HEK293 (cell line): Measurements from ENCODE around the gene OLFM2.
A peak's percentile ranks its signal among the peaks of the same experiment; 100 is the strongest.

ENCODE experiments used
- CTCF ChIA-PET: fragments of 350-600 bp; formaldehyde crosslinking; extraction: SDS; loops from one replicate; lab custom pipeline; 2021; ENCODE audit warnings: antibody characterized with exemption; lab: Yijun Ruan, JAX
- POLR2A ChIA-PET: fragments of 300-600 bp; formaldehyde crosslinking; extraction: SDS; loops from one replicate; lab custom pipeline; 2020; ENCODE audit warnings: antibody characterized with exemption, inconsistent platforms; lab: Yijun Ruan, JAX
- H3K27ac ChIP-seq: fragments of 200-500 bp; sonication (Bioruptor generic); 2 replicates; pipeline ENCODE4 v1.5.1; 2014; ENCODE audit warnings: low read depth, low read length, control low read depth, inconsistent platforms; ENCODE audit errors: extremely low read depth
- H3K36me3 ChIP-seq, 2 experiments: fragments of 200-500 bp in 1 of 2; sonication (Bioruptor generic) in 1 of 2; 1 replicate in 1 of 2; 2 replicates in 1 of 2; pipeline ENCODE4 v1.5.1; 2014 to 2017; ENCODE audit warnings: inconsistent platforms in 2 of 2, low read length in 2 of 2; ENCODE audit not compliant: control insufficient read depth in 2 of 2, insufficient read depth in 1 of 2
- H3K4me1 ChIP-seq: fragments of 200-500 bp; sonication (Bioruptor generic); 2 replicates; pipeline ENCODE4 v1.5.1; 2014; ENCODE audit warnings: mild to moderate bottlenecking, low read length, inconsistent platforms; ENCODE audit not compliant: control insufficient read depth, insufficient read depth
- H3K4me3 ChIP-seq: 2 replicates; pipeline ENCODE4 v1.5.1; 2011; ENCODE audit warnings: low read depth, mild to moderate bottlenecking, control low read depth, low read length, moderate library complexity
- H3K9me3 ChIP-seq: fragments of 200-500 bp; sonication (Bioruptor generic); 2 replicates; pipeline ENCODE4 v1.5.1; 2014; ENCODE audit warnings: low read depth, low read length, inconsistent platforms; ENCODE audit not compliant: control insufficient read depth, insufficient read depth
- EGR2 ChIP-seq: fragments of 450-650 bp; formaldehyde crosslinking; IDR thresholded peaks from 2 replicates; pipeline ENCODE4 v1.5.1; 2016; ENCODE audit warnings: low read depth, missing biosample characterization, missing genetic modification characterization
- KLF1 ChIP-seq: fragments of 450-650 bp; formaldehyde crosslinking; IDR thresholded peaks from 2 replicates; pipeline ENCODE4 v1.5.1; 2016; ENCODE audit warnings: missing biosample characterization, missing genetic modification characterization
- KLF17 ChIP-seq: fragments of 450-650 bp; formaldehyde crosslinking; IDR thresholded peaks from 2 replicates; pipeline ENCODE4 v1.5.1; 2016; ENCODE audit warnings: missing biosample characterization, missing genetic modification characterization
- MEIS1 ChIP-seq: sonication (generic); formaldehyde crosslinking; IDR thresholded peaks from 2 replicates; pipeline ENCODE4 v1.8.1; 2022; ENCODE audit warnings: missing genetic modification reagents, mild to moderate bottlenecking, borderline replicate concordance
- MZF1 ChIP-seq: fragments of 450-650 bp; formaldehyde crosslinking; IDR thresholded peaks from 2 replicates; pipeline ENCODE4 v1.5.1; 2017; ENCODE audit warnings: missing biosample characterization, missing genetic modification characterization, borderline replicate concordance
- OSR2 ChIP-seq: fragments of 450-650 bp; formaldehyde crosslinking; IDR thresholded peaks from 2 replicates; pipeline ENCODE4 v1.5.1; 2016; ENCODE audit warnings: missing biosample characterization, missing genetic modification characterization
- SCRT2 ChIP-seq: fragments of 450-650 bp; formaldehyde crosslinking; IDR thresholded peaks from 2 replicates; pipeline ENCODE4 v1.5.1; 2016; ENCODE audit warnings: missing biosample characterization, missing genetic modification characterization
- SP7 ChIP-seq: fragments of 450-650 bp; formaldehyde crosslinking; IDR thresholded peaks from 2 replicates; pipeline ENCODE4 v1.5.1; 2016; ENCODE audit warnings: missing biosample characterization, missing genetic modification characterization
- ZBTB10 ChIP-seq: fragments of 450-650 bp; formaldehyde crosslinking; IDR thresholded peaks from 2 replicates; pipeline ENCODE4 v1.5.1; 2016; ENCODE audit warnings: missing biosample characterization, missing genetic modification characterization
- ZFHX2 ChIP-seq: fragments of 450-650 bp; formaldehyde crosslinking; conservative IDR thresholded peaks from 2 replicates; pipeline ENCODE4 v1.5.1; 2016; ENCODE audit warnings: missing biosample characterization, missing genetic modification characterization
- ZNF121 ChIP-seq: fragments of 450-650 bp; formaldehyde crosslinking; IDR thresholded peaks from 2 replicates; pipeline ENCODE4 v1.5.1; 2016; ENCODE audit warnings: missing biosample characterization, missing genetic modification characterization
- ZNF169 ChIP-seq: fragments of 450-650 bp; formaldehyde crosslinking; IDR thresholded peaks from 2 replicates; pipeline ENCODE4 v1.5.1; 2016; ENCODE audit warnings: missing biosample characterization, missing genetic modification characterization
- ZNF2 ChIP-seq: fragments of 450-650 bp; formaldehyde crosslinking; IDR thresholded peaks from 2 replicates; pipeline ENCODE4 v1.5.1; 2016; ENCODE audit warnings: missing biosample characterization, missing genetic modification characterization
- ZNF341 ChIP-seq: fragments of 450-650 bp; formaldehyde crosslinking; IDR thresholded peaks from 2 replicates; pipeline ENCODE4; 2016; ENCODE audit warnings: low read depth, missing biosample characterization, missing genetic modification characterization
- ZNF521 ChIP-seq: fragments of 450-650 bp; formaldehyde crosslinking; IDR thresholded peaks from 2 replicates; pipeline ENCODE4 v1.5.1; 2017; ENCODE audit warnings: missing biosample characterization, mild to moderate bottlenecking, missing genetic modification characterization
- ZNF561 ChIP-seq: fragments of 450-650 bp; IDR thresholded peaks from 2 replicates; pipeline ENCODE4 v1.5.1; 2018; ENCODE audit warnings: missing biosample characterization, missing genetic modification characterization, borderline replicate concordance
- ZNF596 ChIP-seq: fragments of 450-650 bp; IDR thresholded peaks from 2 replicates; pipeline ENCODE4 v1.5.0; 2018; ENCODE audit warnings: missing biosample characterization, mild to moderate bottlenecking, missing genetic modification characterization, moderate library complexity
- ZNF747 ChIP-seq: fragments of 450-650 bp; formaldehyde crosslinking; IDR thresholded peaks from 2 replicates; pipeline ENCODE4 v1.5.1; 2016; ENCODE audit warnings: missing biosample characterization, missing genetic modification characterization
- ZNF76 ChIP-seq: fragments of 450-650 bp; formaldehyde crosslinking; IDR thresholded peaks from 2 replicates; pipeline ENCODE4; 2016; ENCODE audit warnings: low read depth, missing biosample characterization, missing genetic modification characterization, borderline replicate concordance

The OLFM2 gene

DNA sequence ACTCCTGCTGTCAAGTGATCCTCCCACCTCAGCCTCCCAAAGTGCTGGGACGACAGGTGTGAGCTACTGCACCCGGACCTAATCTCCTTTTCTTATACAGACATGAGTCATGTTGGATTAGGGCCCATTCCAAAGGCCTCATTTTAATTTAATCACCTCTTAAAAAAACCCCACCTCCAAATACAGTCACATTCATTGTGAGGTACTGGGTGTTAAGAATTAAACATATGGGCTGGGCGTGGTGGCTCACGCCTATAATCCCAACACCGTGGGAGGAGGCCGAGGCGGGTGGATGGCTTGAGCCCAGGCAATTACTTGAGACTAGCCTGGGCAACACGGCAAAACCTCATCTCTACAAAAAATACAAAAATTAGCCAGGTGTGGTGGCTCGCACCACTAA is 54.6 kb downstream of the OLFM2 start:
- H3K9me3 ChIP-seq = no peaks in the 10 kb centered on the region
- no peaks in the 10 kb centered on the region for H3K36me3 ChIP-seq
- TF ChIP-seq ZNF169 (tag by site-specific recombination) = peak; percentile 62; the same call in 1 of the 2 replicates
- peak; percentile 98 for TF ChIP-seq KLF1 (tag by site-specific recombination)
- TF ChIP-seq ZNF341 (tag by site-specific recombination) = no peak
- peak; percentile 67; the same call in 1 of the 2 replicates for TF ChIP-seq KLF17 (tag by site-specific recombination)
- TF ChIP-seq ZBTB10 (tag by site-specific recombination) = no peak
- peak; percentile 65; the same call in 1 of the 2 replicates for TF ChIP-seq OSR2 (tag by site-specific recombination)
- TF ChIP-seq ZNF596 = no peak
- peak; percentile 84 for TF ChIP-seq EGR2 (tag by site-specific recombination)
- TF ChIP-seq ZFHX2 (tag by site-specific recombination) = peak; percentile 86
- no peak for TF ChIP-seq ZNF76 (tag by site-specific recombination)
- TF ChIP-seq ZNF521 (tag by site-specific recombination) = no peak
- peak; percentile 45; the same call in 1 of the 2 replicates for TF ChIP-seq SP7 (tag by site-specific recombination)
- TF ChIP-seq ZNF2 = no peak
- TF ChIP-seq MZF1 = no peak
- no peaks in the 10 kb centered on the region for H3K4me1 ChIP-seq
- no peak overlapping the region for H3K27ac ChIP-seq
- H3K4me3 ChIP-seq = no peak overlapping the region
- CTCF ChIA-PET = interaction anchor here (0.6 to 1.1 kb wide), 3 partner anchors 8 to 207 kb away, joined by 3 to 6 read pairs (median 4); no protein-coding TSS in a partner anchor
- POLR2A ChIA-PET = interaction anchor here (0.6 to 0.7 kb wide), 2 partner anchors 21 to 23 kb away, joined by 3 to 4 read pairs; no protein-coding TSS in a partner anchor

DNA sequence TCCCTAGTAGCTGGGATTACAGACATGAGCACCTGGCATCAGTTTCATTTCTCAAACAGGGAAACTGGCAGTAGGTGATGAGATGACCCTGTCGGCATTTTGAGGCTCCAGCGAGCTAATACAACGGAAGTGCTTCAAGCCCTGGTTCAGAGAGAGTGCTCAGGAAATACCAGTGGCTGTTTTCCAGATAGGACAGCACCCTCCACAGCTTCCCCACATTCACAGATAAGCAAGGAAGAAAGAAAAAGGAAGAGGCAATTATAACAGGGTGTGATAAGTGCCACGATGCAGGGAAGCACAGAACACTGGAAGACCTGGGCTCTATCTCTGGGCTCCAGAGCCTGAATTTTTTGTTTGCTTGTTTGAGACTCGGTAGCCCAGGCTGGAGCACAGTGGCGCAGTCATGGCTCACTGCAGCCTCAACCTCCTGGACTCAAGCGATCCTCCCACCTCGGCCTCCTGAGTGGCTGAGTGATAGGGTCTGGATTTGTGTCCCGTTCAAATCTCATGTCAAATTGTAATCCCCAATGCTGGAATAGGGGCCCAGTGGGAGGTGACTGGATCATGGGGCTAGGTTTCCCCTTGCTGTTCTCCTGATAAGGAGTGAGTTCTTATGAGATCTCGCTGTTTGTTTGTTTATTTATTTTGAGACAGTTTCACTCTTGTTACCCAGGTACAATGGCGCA is 57.7 kb downstream of the OLFM2 start:
- ChIA-PET CTCF (no interaction called here), POLR2A (interaction anchor here (0.6 kb wide), 1 partner anchor 1046 kb away, joined by 3 read pairs; no protein-coding TSS in a partner anchor)
- H3K9me3 ChIP-seq = no peaks in the 10 kb centered on the region
- TF ChIP-seq ZNF121 (tag by site-specific recombination) (peak; percentile 55), ZNF561 (tag by site-specific recombination) (no peak), MEIS1 (no peak), SCRT2 (no peak), ZNF747 (tag by site-specific recombination) (no peak)
- no peak overlapping the region for H3K4me3 ChIP-seq
- no peak overlapping the region for H3K27ac ChIP-seq
- H3K4me1 ChIP-seq = no peaks in the 10 kb centered on the region
- H3K36me3 ChIP-seq = no peaks in the 10 kb centered on the region
